HCT116 (cell line): ENCODE data around the gene UBE2L3. TPM values are rescaled to one million over a fixed set of nuclear protein-coding genes. Genes with fewer than 3 reads are reported as not detected.

Experiments used
- ATAC-seq: fragments of 200-7000 bp; cut with Tn5 transposase; 2 replicates; pipeline ENCODE4 v1.9.1; 2020; ENCODE audit warnings: mild to moderate bottlenecking, moderate library complexity
- BruUV-seq: library from RNA; stranded (reverse); fragments of 400-500 nt; replicated peaks from 2 replicates; lab custom pipeline; 2021; lab: Mats Ljungman, UMichigan
- CTCF ChIA-PET: fragments of 300-600 bp; sonication (Branson Sonifier 250); formaldehyde crosslinking; loops from one replicate; lab custom pipeline; 2021; ENCODE audit warnings: antibody characterized with exemption; lab: Charles Lee
- POLR2A ChIA-PET: fragments of 300-600, 350-600 bp; sonication (Branson Sonifier 250); formaldehyde crosslinking; loops from one replicate; lab custom pipeline; 2021; ENCODE audit warnings: antibody characterized with exemption; lab: Charles Lee
- RAD21 ChIA-PET, 2 experiments: fragments of 300-600 bp; sonication (Branson Sonifier 250); formaldehyde crosslinking; loops; one replicate each; lab custom pipeline; 2023; ENCODE audit warnings: low total read pairs in 2 of 2; ENCODE audit not compliant: uncharacterized antibody in 2 of 2, unreplicated experiment in 2 of 2, low non-redundant PET in 1 of 2; lab: Charles Lee
- DNase-seq: peaks from one replicate; pipeline ENCODE4 v3.0.0-alpha.2; 2010; ENCODE audit warnings: low read depth, low spot score
- H2AFZ ChIP-seq: fragments of 200-600 bp; shearing (Covaris generic), sonication (generic); 2 replicates; pipeline ENCODE4 v1.6.1; 2017; ENCODE audit warnings: low read depth, mixed run types, mixed read lengths, antibody characterized with exemption, low read length; ENCODE audit not compliant: poor library complexity, severe bottlenecking
- H3K27ac ChIP-seq: 2 replicates; pipeline ENCODE4 v1.5.1; 2012; ENCODE audit warnings: low read depth, low read length
- H3K27me3 ChIP-seq: fragments of 200-600 bp; sonication (generic); 2 replicates; pipeline ENCODE4 v1.6.1; 2016; ENCODE audit warnings: mixed run types, low read length, mixed read lengths; ENCODE audit not compliant: insufficient read depth
- H3K36me3 ChIP-seq, 2 experiments: fragments of 200-500 bp in 1 of 2; fragments of 200-600 bp in 1 of 2; sonication (Bioruptor generic) in 1 of 2; sonication (generic) in 1 of 2; 2 replicates each; pipeline versions ENCODE4 v1.5.1 to v1.6.1; 2014 to 2016; ENCODE audit warnings: low read length in 2 of 2, inconsistent platforms in 1 of 2, mixed read lengths in 1 of 2, mixed run types in 1 of 2; ENCODE audit not compliant: insufficient read depth in 2 of 2, control insufficient read depth in 1 of 2
- H3K4me1 ChIP-seq, 2 experiments: fragments of 200-600 bp in 1 of 2; sonication (generic) in 1 of 2; 2 replicates each; pipeline versions ENCODE4 v1.5.1 to v1.6.1; 2012 to 2017; ENCODE audit warnings: low read length in 2 of 2, inconsistent platforms in 1 of 2, mild to moderate bottlenecking in 1 of 2, mixed read lengths in 1 of 2, mixed run types in 1 of 2, moderate library complexity in 1 of 2; ENCODE audit not compliant: insufficient read depth in 2 of 2, control insufficient read depth in 1 of 2
- H3K4me2 ChIP-seq: fragments of 200-600 bp; sonication (generic); 2 replicates; pipeline ENCODE4 v1.6.1; 2017; ENCODE audit warnings: mixed run types, low read length, mixed read lengths
- H3K4me3 ChIP-seq, 2 experiments: fragments of 200-600 bp in 1 of 2; sonication (generic) in 1 of 2; replicated peaks in 1 of 2; 2 replicates each; pipeline ENCODE4 v1.5.1; 2011 to 2016; ENCODE audit warnings: low read length in 2 of 2, control low read depth in 1 of 2, low read depth in 1 of 2, mild to moderate bottlenecking in 1 of 2, mixed read lengths in 1 of 2, mixed run types in 1 of 2
- H3K79me2 ChIP-seq: fragments of 200-600 bp; sonication (generic); 2 replicates; pipeline ENCODE4 v1.6.1; 2017; ENCODE audit warnings: mild to moderate bottlenecking, mixed run types, low read length, moderate library complexity, mixed read lengths; ENCODE audit not compliant: insufficient read depth
- H3K9ac ChIP-seq: fragments of 200-600 bp; sonication (generic); 2 replicates; pipeline ENCODE4 v1.6.1; 2016; ENCODE audit warnings: low read length, mixed read lengths
- H3K9me2 ChIP-seq: fragments of 200-600 bp; sonication (generic), shearing (Covaris generic); 2 replicates; pipeline ENCODE4 v1.6.1; 2017; ENCODE audit warnings: mixed run types, mild to moderate bottlenecking, moderate library complexity; ENCODE audit not compliant: insufficient read depth
- H3K9me3 ChIP-seq, 2 experiments: fragments of 200-500 bp in 1 of 2; fragments of 200-600 bp in 1 of 2; sonication (Bioruptor generic) in 1 of 2; sonication (generic) in 1 of 2; 2 replicates each; pipeline ENCODE4 v1.6.1; 2014 to 2017; ENCODE audit warnings: low read length in 2 of 2, mixed read lengths in 2 of 2, inconsistent platforms in 1 of 2, low read depth in 1 of 2, mild to moderate bottlenecking in 1 of 2, mixed run types in 1 of 2, moderate library complexity in 1 of 2; ENCODE audit not compliant: control insufficient read depth in 1 of 2, insufficient read depth in 1 of 2
- H4K20me1 ChIP-seq: fragments of 200-600 bp; sonication (generic), shearing (Covaris generic); 2 replicates; pipeline ENCODE4 v1.6.1; 2017; ENCODE audit warnings: mixed run types, mild to moderate bottlenecking, moderate library complexity; ENCODE audit not compliant: insufficient read depth
- POLR2A ChIP-seq: IDR thresholded peaks from 2 replicates; pipeline ENCODE4 v1.7.0; 2011; ENCODE audit warnings: borderline replicate concordance; ENCODE audit not compliant: insufficient read depth, insufficient read length; ENCODE audit errors: extremely low read depth
- ZFX ChIP-seq: fragments of 450-650 bp; IDR thresholded peaks from 2 replicates; pipeline ENCODE4 v1.6.1; 2017
- intact Hi-C: fragments of 100-400 bp; cut with micrococcal nuclease; formaldehyde crosslinking; loops from 2 replicates; pipeline ENCODE4 v1.10.0; 2022
- total RNA-seq: library from RNA; stranded (reverse); gene quantifications from one replicate; pipeline ENCODE4 v1.2.1, GENCODE V29; 2021; ENCODE audit not compliant: unreplicated experiment
- TF ChIP-seq, protein P1 (sequence below), 3 experiments: fragments of 200-600 bp in 1 of 3; sonication (generic) in 1 of 3; IDR thresholded peaks in 2 of 3; conservative IDR thresholded peaks in 1 of 3; 2 replicates each; pipeline ENCODE4 v1.5.1; 2012 to 2017; ENCODE audit warnings: low read depth in 2 of 3, low read length in 2 of 3, antibody characterized with exemption in 1 of 3, borderline replicate concordance in 1 of 3, control low read depth in 1 of 3, mild to moderate bottlenecking in 1 of 3, mixed read lengths in 1 of 3, mixed run types in 1 of 3, moderate library complexity in 1 of 3; ENCODE audit not compliant: insufficient read depth in 1 of 3

UBE2L3 gene
- total RNA-seq, 1 experiment from 2014 or later = 55.6 TPM

DNA sequence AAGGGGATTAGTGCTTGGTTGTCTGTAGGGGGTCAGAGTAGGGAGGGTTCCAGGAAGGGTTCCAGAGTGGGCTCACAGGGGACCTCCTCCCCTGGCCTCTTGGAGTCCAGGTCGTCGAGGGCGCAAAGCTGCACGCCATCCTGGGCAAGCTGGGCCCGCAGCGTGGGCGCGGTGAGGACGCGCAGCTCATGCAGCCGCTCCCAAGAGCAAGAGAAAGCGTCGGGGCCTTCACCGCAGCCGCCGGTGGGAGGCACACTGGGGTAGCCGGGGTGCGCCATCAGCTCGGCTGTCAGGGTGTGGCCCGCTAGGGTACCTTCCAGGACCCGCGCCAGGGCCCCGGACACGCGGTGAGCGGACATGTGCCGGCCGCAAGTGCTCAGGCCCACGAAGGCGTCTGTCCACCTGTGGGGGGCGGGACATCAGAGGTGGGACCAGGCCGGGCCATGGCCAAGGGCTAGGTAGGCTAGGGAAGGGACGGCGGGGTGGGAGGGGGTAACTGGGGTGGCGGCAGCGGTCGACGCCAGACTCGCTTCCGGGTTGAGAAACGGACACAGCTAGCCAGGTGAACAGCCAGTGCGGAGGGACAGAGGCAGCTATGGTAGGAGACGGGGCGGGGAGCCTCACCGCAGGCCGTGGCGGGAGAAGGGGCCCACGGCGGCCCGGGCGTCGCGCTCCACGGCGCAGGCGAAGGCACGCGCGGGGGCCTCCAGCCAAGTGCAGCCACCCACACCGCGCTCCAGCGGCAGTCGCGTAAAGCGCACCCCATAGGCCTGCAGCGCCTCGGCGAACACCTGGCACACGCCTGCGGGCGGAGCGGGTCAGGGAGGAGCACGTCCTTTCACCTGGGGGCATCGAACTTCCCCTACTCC lies 61.1 kb downstream of the UBE2L3 start:
- H3K27ac ChIP-seq = peak overlapping the region; percentile 99
- CTCF ChIA-PET = interaction anchor here (0.7 to 5.7 kb wide), 12 partner anchors 9 to 72 kb away, joined by 3 to 103 read pairs (median 3); partner anchors contain the start of gene SDF2L1
- H3K9ac ChIP-seq = peak overlapping the region; percentile 99
- TF ChIP-seq, protein P1, sequence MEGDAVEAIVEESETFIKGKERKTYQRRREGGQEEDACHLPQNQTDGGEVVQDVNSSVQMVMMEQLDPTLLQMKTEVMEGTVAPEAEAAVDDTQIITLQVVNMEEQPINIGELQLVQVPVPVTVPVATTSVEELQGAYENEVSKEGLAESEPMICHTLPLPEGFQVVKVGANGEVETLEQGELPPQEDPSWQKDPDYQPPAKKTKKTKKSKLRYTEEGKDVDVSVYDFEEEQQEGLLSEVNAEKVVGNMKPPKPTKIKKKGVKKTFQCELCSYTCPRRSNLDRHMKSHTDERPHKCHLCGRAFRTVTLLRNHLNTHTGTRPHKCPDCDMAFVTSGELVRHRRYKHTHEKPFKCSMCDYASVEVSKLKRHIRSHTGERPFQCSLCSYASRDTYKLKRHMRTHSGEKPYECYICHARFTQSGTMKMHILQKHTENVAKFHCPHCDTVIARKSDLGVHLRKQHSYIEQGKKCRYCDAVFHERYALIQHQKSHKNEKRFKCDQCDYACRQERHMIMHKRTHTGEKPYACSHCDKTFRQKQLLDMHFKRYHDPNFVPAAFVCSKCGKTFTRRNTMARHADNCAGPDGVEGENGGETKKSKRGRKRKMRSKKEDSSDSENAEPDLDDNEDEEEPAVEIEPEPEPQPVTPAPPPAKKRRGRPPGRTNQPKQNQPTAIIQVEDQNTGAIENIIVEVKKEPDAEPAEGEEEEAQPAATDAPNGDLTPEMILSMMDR (IDR thresholded peaks at IDR 0.05 in 2 of 3, conservative IDR thresholded peaks at IDR 0.05 in 1 of 3; ENCODE audit: borderline replicate concordance in 1 of 3, insufficient read depth in 1 of 3, low read depth in 2 of 3, low read length in 2 of 3) = 0 out of 6 replicates have a peak, but pooled peaks of 1 of the 3 experiments have one; percentile 1
- TF ChIP-seq POLR2A (no peak), ZFX (peak; percentile 79)
- peaks cover 0 to 20% of the 10 kb centered on the region in 2 experiments; a peak in 1 of 4 replicates for H3K36me3 ChIP-seq
- ATAC-seq (peak; percentile 33), DNase-seq (no peak)
- POLR2A ChIA-PET = interaction anchor here (0.7 to 2.9 kb wide), 9 partner anchors 14 to 73 kb away, joined by 3 to 43 read pairs (median 4); partner anchors contain the start of gene SDF2L1
- peaks cover 9 to 45% of the 10 kb centered on the region in 2 experiments for H3K4me1 ChIP-seq
- H4K20me1 ChIP-seq = no peaks in the 10 kb centered on the region
- H3K9me3 ChIP-seq = no peaks in the 10 kb centered on the region
- no TSS peak for BruUV-seq
- H3K4me2 ChIP-seq = peak overlapping the region; percentile 94
- H3K4me3 ChIP-seq = peak overlapping the region; percentile 86 to 91
- H3K9me2 ChIP-seq = no peaks in the 10 kb centered on the region
- H3K27me3 ChIP-seq = no peaks in the 10 kb centered on the region
- no peak overlapping the region for H2AFZ ChIP-seq
- RAD21 ChIA-PET = interaction anchor here in 1 of 2 experiments (0.8 kb wide), 1 partner anchor 13 kb away, joined by 7 read pairs; the partner anchor contains the start of gene SDF2L1
- H3K79me2 ChIP-seq = peaks cover 47% of the 10 kb centered on the region
- intact Hi-C loops = no loop called here
